ENCODE data around the gene CTRB1.
"Not testable (repeated sequence)": the region's sequence is repeated elsewhere in the genome, so short reads cannot be mapped to it uniquely, and the experiment has no call there.

CTRB1 gene

GRCh38 chr16:75264457-75264998 is 45.7 kb downstream of the CTRB1 start:
- peak overlapping the region; percentile 95 for H3K4me3 ChIP-seq (ENCODE audit: low read depth, low read length)
- H3K9me3 ChIP-seq = no peaks in the 10 kb centered on the region
- peaks cover 23% of the 10 kb centered on the region for H3K4me1 ChIP-seq
- no peaks in the 10 kb centered on the region for H3K36me3 ChIP-seq
- no peaks in the 10 kb centered on the region for H3K27me3 ChIP-seq
- no peak for DNase-seq
- TF ChIP-seq CTCF (IDR thresholded peaks at IDR 0.05; ENCODE audit: low read depth, low read length) = no peak

- no peaks in the 10 kb centered on the region for H3K9me3 ChIP-seq
- H3K36me3 ChIP-seq = no peaks in the 10 kb centered on the region
- peaks cover 23% of the 10 kb centered on the region for H3K4me1 ChIP-seq
- no peaks in the 10 kb centered on the region for H3K27me3 ChIP-seq
- TF ChIP-seq CTCF (IDR thresholded peaks at IDR 0.05; ENCODE audit: low read depth, low read length) = no peak
- peak overlapping the region; percentile 95 for H3K4me3 ChIP-seq (ENCODE audit: low read depth, low read length)
- peak; percentile 58 for DNase-seq
Measured at GRCh38 chr16:75264999-75265910, 46.5 kb downstream of the CTRB1 start.

GRCh38 chr16:75265911-75266701 is 47.3 kb downstream of the CTRB1 start:
- Histone ChIP-seq H3K36me3 (no peaks in the 10 kb centered on the region), H3K9me3 (no peaks in the 10 kb centered on the region), H3K4me1 (peaks cover 23% of the 10 kb centered on the region), H3K4me3 (ENCODE audit: low read depth, low read length) (peak overlapping the region; percentile 95), H3K27me3 (no peaks in the 10 kb centered on the region)
- TF ChIP-seq CTCF (IDR thresholded peaks at IDR 0.05; ENCODE audit: low read depth, low read length) = no peak
- DNase-seq = peak; percentile 80

- Histone ChIP-seq H3K36me3 (no peaks in the 10 kb centered on the region), H3K9me3 (no peaks in the 10 kb centered on the region), H3K4me1 (peaks cover 23% of the 10 kb centered on the region), H3K27me3 (no peaks in the 10 kb centered on the region), H3K4me3 (ENCODE audit: low read depth, low read length) (peak overlapping the region; percentile 95)
- no peak for DNase-seq
- TF ChIP-seq CTCF (IDR thresholded peaks at IDR 0.05; ENCODE audit: low read depth, low read length) = no peak
Measured at GRCh38 chr16:75266738-75267630, 48.2 kb downstream of the CTRB1 start.

- H3K4me3 ChIP-seq (ENCODE audit: low read depth, low read length) = no peak overlapping the region
Measured at GRCh38 chr16:75267631-75268264, 49.0 kb downstream of the CTRB1 start.

GRCh38 chr16:75269358-75269757 is 50.6 kb downstream of the CTRB1 start:
- not testable (repeated sequence) for H3K4me1 ChIP-seq; H3K27me3 ChIP-seq; DNase-seq; H3K4me3 ChIP-seq (ENCODE audit: low read depth, low read length); H3K9me3 ChIP-seq; H3K36me3 ChIP-seq

More at GRCh38 chr16:75267631-75268264, 49.0 kb downstream of the CTRB1 start:
- H3K27me3 ChIP-seq = no peaks in the 10 kb centered on the region
- H3K36me3 ChIP-seq = no peaks in the 10 kb centered on the region
- no peaks in the 10 kb centered on the region for H3K9me3 ChIP-seq
- DNase-seq = peak; percentile 71
- H3K4me1 ChIP-seq = peaks cover 16% of the 10 kb centered on the region
- no peak for TF ChIP-seq CTCF (IDR thresholded peaks at IDR 0.05; ENCODE audit: low read depth, low read length)

Measured in BE2C (cell line).